Cerebellar cortex (tissue), 1 donor: ENCODE results near the gene HOXB8.

ENCODE experiments used
- DNase-seq: peaks from one replicate; pipeline ENCODE4 v3.0.0-alpha.2; 2015; ENCODE audit warnings: low spot score

HOXB8 gene

DNA sequence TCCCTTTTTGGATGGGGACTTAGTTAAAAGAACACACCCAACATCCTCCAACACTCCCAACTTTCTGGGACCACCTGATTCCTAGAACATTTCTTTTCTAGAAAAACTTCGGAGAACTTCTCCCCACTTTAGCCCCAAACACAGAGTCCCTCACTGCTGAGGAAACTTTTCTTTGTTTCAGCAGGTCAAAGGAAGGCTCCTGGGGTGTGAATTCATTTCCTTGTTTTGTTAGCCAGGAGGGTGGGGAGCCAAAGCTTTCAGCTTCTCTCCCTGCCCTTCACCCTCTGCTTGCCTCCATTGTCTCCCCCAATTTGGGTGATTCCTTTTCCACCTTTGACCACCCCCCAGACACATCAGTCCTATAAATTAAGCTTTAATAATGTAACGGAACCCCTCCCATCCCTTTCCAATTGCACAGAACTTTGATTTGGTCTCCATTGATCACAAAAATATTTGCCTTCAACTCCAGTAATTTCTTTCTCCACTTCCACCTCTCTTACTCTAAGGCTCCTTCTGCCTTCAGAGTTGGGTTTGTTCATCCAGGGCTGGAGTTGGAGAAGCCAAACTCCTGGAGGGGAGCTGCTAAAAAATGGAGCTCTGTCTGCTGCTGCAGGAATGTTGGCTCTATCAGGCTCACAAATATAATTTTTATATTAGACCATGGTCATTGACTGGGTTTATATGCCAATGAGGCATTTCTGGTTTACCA is 47.3 kb downstream of the HOXB8 start:
- no peak for DNase-seq

DNA sequence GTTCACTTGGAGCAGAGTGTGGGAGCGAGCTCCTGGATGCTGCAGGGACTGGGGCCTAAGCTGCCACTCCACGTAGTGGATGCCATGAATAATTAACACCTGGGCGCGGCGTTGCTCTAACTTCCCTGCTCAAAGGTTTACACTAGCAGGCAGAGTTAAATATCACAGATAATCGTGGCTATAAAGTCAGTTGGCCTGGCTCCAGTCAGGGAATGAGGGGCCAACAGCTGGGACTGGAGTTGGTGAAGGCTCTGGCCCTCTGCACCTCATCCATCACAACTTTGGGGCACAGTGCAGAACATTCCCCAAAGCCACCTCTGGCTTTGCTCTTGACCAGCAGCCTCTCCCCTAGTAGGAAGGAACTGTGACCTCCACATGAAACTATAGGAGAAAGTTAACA is 47.9 kb downstream of the HOXB8 start:
- no peak for DNase-seq

- DNase-seq: no peak
Observed at GRCh38 chr17:48566717-48567116, 48.4 kb downstream of the HOXB8 start.

- no peak for DNase-seq
Observed at GRCh38 chr17:48565925-48566710, 49.0 kb downstream of the HOXB8 start.

DNA sequence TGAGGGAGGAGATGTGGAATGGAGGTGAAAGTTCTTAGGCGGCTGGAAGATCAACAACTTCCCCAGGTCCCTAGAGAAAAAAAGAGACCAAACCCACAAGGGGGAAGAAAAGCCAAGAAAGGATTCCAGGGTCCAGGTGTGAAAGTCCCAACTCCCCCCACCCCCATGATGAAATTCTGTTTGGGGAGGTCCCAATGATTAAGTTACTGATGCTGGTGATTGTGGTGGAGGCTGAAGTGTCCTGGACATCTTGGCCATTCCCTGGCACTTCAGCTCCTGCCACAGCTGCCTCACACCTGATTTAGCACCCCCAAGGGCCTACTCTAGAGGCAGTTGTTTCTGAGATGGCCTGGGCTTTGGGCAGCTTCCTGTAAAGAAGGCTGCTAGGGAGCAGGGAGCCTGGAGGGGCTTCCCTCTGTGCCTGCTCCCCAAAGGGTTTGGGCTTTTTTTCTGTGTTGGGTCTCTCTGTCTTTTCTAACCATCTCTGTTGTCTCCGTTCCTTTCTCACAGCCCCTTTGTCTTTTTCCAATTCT is 50.0 kb downstream of the HOXB8 start:
- DNase-seq: no peak

- no peak for DNase-seq
Observed at GRCh38 chr17:48564188-48565021, 50.7 kb downstream of the HOXB8 start.

DNA sequence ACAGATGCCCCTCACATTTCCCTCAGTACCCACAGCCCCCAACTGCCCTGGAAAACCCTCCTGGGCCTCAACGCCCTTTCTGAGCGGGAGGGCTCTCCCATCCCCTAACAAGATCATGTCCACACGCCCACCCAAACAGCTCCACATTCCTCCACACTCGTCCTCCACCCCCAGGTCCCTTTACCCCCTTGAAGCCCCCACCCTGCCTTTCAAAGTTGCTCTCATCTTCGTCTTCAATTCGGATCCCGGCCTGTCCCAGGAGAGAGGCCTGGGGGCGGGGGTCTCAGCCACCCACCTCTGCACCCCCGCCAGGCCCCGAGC is 51.3 kb downstream of the HOXB8 start:
- no peak for DNase-seq

GRCh38 chr17:48563385-48563838 is 51.7 kb downstream of the HOXB8 start:
- no peak for DNase-seq

DNA sequence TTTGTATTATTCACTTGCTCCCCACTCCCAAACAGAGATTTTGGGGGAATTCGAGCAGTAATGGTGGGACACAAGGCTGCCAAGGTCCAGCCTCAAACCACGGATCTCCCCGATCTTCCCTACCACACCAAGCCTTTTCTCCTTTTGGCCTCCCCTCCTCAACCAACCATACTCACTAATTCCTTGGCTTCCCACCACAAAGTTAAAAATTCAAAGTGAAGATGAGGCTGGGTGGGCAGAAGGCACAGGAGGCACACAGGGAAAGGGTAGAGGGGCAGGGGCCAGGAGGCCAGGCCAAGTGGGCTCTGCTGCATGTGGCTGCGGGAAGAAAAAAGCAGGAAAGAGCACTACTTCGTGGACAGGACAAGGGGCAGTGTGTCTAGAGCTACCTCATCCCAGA is 52.2 kb downstream of the HOXB8 start:
- no peak for DNase-seq
